Nephron progenitor cell (in vitro differentiated cells): ENCODE results near the gene ABHD16B.

Experiments
- DNase-seq: peaks from one replicate; pipeline ENCODE4 v3.0.0; 2021
- H3K27ac Mint-ChIP-seq: 2 replicates; pipeline ENCODE4 v1.8.0; 2021; ENCODE audit warnings: mild to moderate bottlenecking, moderate library complexity, mixed read lengths
- H3K27me3 Mint-ChIP-seq: 2 replicates; pipeline ENCODE4 v1.8.0; 2021; ENCODE audit warnings: mild to moderate bottlenecking, low read depth, mixed read lengths; ENCODE audit not compliant: poor library complexity
- H3K36me3 Mint-ChIP-seq: 2 replicates; pipeline ENCODE4 v1.8.0; 2021; ENCODE audit warnings: low read depth, mixed read lengths
- H3K4me1 Mint-ChIP-seq: 2 replicates; pipeline ENCODE4 v1.8.0; 2021; ENCODE audit warnings: mixed read lengths
- H3K4me3 Mint-ChIP-seq: 2 replicates; pipeline ENCODE4 v1.8.0; 2021; ENCODE audit warnings: mild to moderate bottlenecking, moderate library complexity, mixed read lengths
- H3K9me3 Mint-ChIP-seq: 2 replicates; pipeline ENCODE4 v1.8.0; 2021; ENCODE audit warnings: mild to moderate bottlenecking, moderate library complexity, mixed read lengths
- TF ChIP-seq, protein P1 (sequence below): fragments of 200-600 bp; sonication (generic); IDR thresholded peaks from 2 replicates; pipeline ENCODE4 v1.5.0; 2021; ENCODE audit warnings: antibody characterized with exemption

Gene ABHD16B

DNA sequence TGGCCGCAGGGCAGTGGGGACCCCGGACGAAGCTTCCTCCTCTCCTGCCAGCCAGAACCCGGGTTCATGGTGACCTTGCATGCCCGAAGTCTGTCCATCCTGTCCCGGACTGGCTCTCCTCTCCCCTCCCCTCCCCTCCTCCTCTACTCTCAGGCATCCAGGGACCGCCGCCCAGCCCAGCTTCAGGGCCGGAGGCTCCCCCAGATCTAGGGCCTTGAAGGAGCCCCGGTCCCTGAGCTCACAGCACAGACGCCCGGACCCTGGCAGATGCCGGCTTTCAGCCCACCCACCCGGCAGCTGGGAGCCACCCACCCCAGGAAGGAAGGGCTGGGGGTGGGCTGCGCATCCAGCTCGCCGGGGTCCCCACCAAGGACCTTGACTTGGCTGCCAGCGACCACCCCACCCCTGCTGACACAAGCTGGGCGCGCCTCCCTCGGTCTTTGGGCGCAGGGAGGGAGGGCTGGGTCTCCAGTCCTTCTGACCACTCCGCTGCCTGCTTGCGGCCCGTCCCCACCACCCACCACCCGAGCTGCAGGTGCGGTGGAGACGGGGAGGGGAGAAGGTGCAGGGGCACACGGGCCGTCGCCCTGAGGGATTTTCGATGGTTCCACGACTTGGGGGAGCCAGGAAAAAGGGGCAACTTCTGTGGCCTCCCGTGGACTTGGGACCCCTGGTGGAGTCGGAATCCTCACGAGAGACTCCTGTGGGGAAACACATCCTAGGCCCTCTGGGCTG lies 5.8 kb upstream of the ABHD16B start:
- Mint-ChIP-seq H3K4me1 (peaks cover 70% of the 10 kb centered on the region), H3K36me3 (no peaks in the 10 kb centered on the region)

DNA sequence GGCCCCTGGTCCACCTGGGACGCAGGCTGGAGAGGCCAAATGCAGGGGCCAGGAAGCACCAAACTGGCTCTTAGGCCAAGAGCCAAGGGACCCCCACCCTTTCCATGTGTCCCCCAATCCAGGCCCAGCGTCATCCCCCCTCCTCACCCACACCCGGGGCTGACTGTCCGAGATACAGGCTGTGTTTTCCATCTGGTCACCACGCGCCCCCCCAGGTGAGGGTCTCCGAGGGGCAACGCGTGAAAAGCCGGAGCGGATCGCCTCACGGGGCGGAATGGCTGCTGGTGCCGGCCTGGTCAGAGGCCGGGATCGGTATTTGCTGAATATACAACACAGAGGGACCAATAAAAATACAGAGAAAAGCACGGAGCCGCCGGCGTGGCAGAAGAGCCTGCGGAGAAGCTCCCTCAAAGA lies 5.2 kb upstream of the ABHD16B start:
- TF ChIP-seq, protein P1, sequence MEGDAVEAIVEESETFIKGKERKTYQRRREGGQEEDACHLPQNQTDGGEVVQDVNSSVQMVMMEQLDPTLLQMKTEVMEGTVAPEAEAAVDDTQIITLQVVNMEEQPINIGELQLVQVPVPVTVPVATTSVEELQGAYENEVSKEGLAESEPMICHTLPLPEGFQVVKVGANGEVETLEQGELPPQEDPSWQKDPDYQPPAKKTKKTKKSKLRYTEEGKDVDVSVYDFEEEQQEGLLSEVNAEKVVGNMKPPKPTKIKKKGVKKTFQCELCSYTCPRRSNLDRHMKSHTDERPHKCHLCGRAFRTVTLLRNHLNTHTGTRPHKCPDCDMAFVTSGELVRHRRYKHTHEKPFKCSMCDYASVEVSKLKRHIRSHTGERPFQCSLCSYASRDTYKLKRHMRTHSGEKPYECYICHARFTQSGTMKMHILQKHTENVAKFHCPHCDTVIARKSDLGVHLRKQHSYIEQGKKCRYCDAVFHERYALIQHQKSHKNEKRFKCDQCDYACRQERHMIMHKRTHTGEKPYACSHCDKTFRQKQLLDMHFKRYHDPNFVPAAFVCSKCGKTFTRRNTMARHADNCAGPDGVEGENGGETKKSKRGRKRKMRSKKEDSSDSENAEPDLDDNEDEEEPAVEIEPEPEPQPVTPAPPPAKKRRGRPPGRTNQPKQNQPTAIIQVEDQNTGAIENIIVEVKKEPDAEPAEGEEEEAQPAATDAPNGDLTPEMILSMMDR, result no peak
- H3K36me3 Mint-ChIP-seq, result peaks cover 5% of the 10 kb centered on the region
- H3K27me3 Mint-ChIP-seq, result peaks cover 8% of the 10 kb centered on the region
- H3K9me3 Mint-ChIP-seq, result no peaks in the 10 kb centered on the region
- DNase-seq, result peak; percentile 48
- H3K4me1 Mint-ChIP-seq, result peaks cover 70% of the 10 kb centered on the region
- H3K4me3 Mint-ChIP-seq, result peak overlapping the region; percentile 26
- peak overlapping the region; percentile 99 for H3K27ac Mint-ChIP-seq

More for the DNA sequence above, 5.8 kb upstream of the ABHD16B start:
- no peaks in the 10 kb centered on the region for H3K9me3 Mint-ChIP-seq
- H3K4me3 Mint-ChIP-seq, result no peak overlapping the region
- DNase-seq, result no peak
- H3K27ac Mint-ChIP-seq, result no peak overlapping the region
- TF ChIP-seq, protein P1, result no peak
- peaks cover 4% of the 10 kb centered on the region for H3K27me3 Mint-ChIP-seq

DNA sequence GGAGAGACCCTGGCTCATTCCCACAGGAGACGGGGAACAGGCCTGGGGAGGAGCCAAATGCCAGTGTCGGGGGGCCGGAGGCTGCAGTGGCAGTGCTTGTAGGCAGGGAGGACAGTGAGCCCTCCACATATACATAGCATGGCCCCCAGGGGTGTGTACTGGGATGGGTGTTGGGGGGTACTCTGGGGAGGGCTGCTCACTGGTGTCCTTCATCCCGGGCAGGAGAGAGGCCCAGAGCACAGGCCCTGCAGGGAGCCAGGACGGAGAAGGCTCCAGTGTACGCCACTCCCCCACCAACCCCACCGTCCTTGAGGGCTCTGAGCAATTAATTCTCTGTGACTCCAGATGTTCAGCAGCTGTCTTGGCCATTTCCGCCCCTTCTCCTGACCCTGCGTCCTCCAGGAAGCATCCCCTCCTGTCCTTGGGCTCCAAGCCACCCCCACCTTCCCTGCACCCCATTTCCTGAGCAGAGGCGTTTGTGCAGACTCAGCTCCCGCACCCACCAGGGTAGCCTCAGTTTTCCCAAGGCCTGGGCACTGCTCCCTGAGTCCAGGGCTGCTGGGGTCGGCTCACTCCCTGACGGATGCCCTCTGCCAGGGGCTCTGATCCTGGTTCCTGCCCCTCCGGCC lies 3.4 kb upstream of the ABHD16B start:
- Mint-ChIP-seq H3K36me3 (peaks cover 5% of the 10 kb centered on the region), H3K27me3 (peaks cover 5% of the 10 kb centered on the region), H3K9me3 (no peaks in the 10 kb centered on the region), H3K4me1 (peaks cover 59% of the 10 kb centered on the region), H3K4me3 (peak overlapping the region; percentile 62), H3K27ac (peak overlapping the region; percentile 99)
- TF ChIP-seq, protein P1, result no peak
- DNase-seq, result peak; percentile 50

DNA sequence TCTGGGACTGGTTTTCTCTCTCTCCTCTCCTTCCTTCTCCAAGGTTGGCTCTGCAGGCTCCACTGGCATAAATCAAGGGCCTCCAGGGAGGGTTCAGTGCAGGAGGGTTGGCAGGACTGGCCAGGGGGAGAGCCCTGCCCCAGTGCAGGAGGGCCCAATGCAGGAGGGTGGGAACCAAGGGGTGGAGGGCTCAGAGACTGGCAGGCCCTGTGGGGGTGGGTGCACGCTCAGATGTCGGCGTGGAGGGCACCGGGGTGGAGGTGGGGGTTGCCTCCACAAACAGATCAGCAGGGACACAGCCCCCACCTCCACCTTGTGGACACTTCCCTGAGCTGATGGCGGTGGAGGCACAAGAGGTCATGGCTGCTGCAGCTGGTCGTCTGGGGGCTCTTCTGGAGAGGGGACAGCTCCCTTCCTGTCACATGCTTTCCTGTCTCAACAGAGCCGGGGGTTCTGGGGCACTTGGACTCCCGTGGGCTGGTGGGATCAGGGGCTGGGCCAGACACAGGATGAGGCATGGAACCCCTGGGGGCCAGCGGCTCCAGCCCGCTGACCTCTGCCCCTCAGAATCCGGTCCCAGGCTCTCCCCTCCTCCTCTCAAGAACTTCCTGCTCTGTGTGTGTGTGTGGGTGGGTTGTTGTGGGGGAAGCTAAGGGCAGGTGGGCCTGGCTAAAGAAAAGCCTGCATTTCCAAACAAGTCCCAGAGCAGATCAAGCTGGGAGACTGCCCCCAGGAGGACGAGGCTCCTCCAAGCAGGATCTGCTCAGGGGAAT lies 2.7 kb upstream of the ABHD16B start:
- TF ChIP-seq, protein P1, result no peak
- Mint-ChIP-seq H3K4me3 (peak overlapping the region; percentile 62), H3K4me1 (peaks cover 62% of the 10 kb centered on the region), H3K36me3 (peaks cover 5% of the 10 kb centered on the region), H3K27me3 (peaks cover 5% of the 10 kb centered on the region), H3K9me3 (no peaks in the 10 kb centered on the region), H3K27ac (peak overlapping the region; percentile 99)
- peak; percentile 67 for DNase-seq

DNA sequence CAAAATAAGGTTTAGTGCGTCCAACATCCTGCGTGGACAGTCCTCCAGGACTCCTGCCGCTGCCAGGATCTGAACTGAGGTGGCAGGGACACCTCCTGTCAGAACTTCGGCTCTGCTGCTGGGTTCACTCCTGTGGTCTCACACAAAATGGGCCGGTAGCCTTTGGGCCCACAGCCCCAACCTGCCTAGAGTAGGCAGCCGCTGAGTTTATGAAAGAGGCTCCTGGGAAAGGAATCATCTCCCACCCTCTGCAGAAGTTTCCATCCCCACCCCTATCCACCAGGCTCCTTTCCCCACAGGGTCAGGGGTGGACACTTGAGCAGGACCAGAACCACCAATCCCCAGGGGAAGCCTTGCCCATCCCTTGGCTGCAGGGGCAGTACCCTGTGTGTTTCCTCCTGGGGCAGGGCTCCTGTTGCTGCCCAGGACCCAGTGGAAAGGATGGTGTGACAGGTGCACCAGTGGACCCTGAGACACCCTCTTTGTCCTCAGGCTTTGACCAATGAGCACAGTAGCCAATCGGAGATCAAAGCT lies 2.1 kb upstream of the ABHD16B start:
- Mint-ChIP-seq H3K4me1 (peaks cover 66% of the 10 kb centered on the region), H3K27me3 (peaks cover 5% of the 10 kb centered on the region), H3K9me3 (no peaks in the 10 kb centered on the region), H3K27ac (peak overlapping the region; percentile 99), H3K36me3 (peaks cover 5% of the 10 kb centered on the region), H3K4me3 (peak overlapping the region; percentile 62)
- TF ChIP-seq, protein P1, result no peak
- no peak for DNase-seq
